Measurements from ENCODE around the gene PTPRG.

Gene PTPRG

GRCh38 chr3:61866961-61867461 is 305.6 kb downstream of the PTPRG start:
- Histone ChIP-seq H4K20me1 (ENCODE audit: insufficient read depth) (no peaks in the 10 kb centered on the region), H3K4me1 (ENCODE audit: low read depth, poor library complexity, severe bottlenecking) (no peaks in the 10 kb centered on the region), H3K4me3 (IDR thresholded peaks at IDR 0.05; ENCODE audit: insufficient read depth, low read depth, low read length) (no peak overlapping the region), H2AFZ (ENCODE audit: low read depth) (no peak overlapping the region), H3K79me2 (ENCODE audit: insufficient read depth, low read depth) (no peaks in the 10 kb centered on the region), H3K27me3 (ENCODE audit: insufficient read depth, low read depth) (no peaks in the 10 kb centered on the region), H3K27ac (no peak overlapping the region), H3K9ac (no peak overlapping the region), H3K36me3 (ENCODE audit: insufficient read depth) (no peaks in the 10 kb centered on the region), H3K4me2 (no peak overlapping the region)
- no peak for TF ChIP-seq CTCF (conservative IDR thresholded peaks at IDR 0.05; ENCODE audit: low read depth, low read length)

- H4K20me1 ChIP-seq (ENCODE audit: insufficient read depth): no peaks in the 10 kb centered on the region
- TF ChIP-seq CTCF (conservative IDR thresholded peaks at IDR 0.05; ENCODE audit: low read depth, low read length): no peak
- no peaks in the 10 kb centered on the region for H3K36me3 ChIP-seq (ENCODE audit: insufficient read depth)
- no peaks in the 10 kb centered on the region for H3K79me2 ChIP-seq (ENCODE audit: insufficient read depth, low read depth)
- H3K9ac ChIP-seq: no peak overlapping the region
- no peak overlapping the region for H3K4me3 ChIP-seq (IDR thresholded peaks at IDR 0.05; ENCODE audit: insufficient read depth, low read depth, low read length)
- no peak overlapping the region for H2AFZ ChIP-seq (ENCODE audit: low read depth)
- H3K27me3 ChIP-seq (ENCODE audit: insufficient read depth, low read depth): no peaks in the 10 kb centered on the region
- no peaks in the 10 kb centered on the region for H3K4me1 ChIP-seq (ENCODE audit: low read depth, poor library complexity, severe bottlenecking)
- no peak overlapping the region for H3K4me2 ChIP-seq
- no peak overlapping the region for H3K27ac ChIP-seq
These were observed 307.1 kb downstream of the PTPRG start for GRCh38 chr3:61868499-61868898.

- H3K27me3 ChIP-seq (ENCODE audit: insufficient read depth, low read depth): no peaks in the 10 kb centered on the region
- no peak for TF ChIP-seq CTCF (conservative IDR thresholded peaks at IDR 0.05; ENCODE audit: low read depth, low read length)
- no peaks in the 10 kb centered on the region for H3K36me3 ChIP-seq (ENCODE audit: insufficient read depth)
- no peak overlapping the region for H2AFZ ChIP-seq (ENCODE audit: low read depth)
- H3K9ac ChIP-seq: no peak overlapping the region
- no peak overlapping the region for H3K4me2 ChIP-seq
- H4K20me1 ChIP-seq (ENCODE audit: insufficient read depth): no peaks in the 10 kb centered on the region
- no peak overlapping the region for H3K4me3 ChIP-seq (IDR thresholded peaks at IDR 0.05; ENCODE audit: insufficient read depth, low read depth, low read length)
- H3K27ac ChIP-seq: no peak overlapping the region
- H3K79me2 ChIP-seq (ENCODE audit: insufficient read depth, low read depth): no peaks in the 10 kb centered on the region
- no peaks in the 10 kb centered on the region for H3K4me1 ChIP-seq (ENCODE audit: low read depth, poor library complexity, severe bottlenecking)
These were observed 308.0 kb downstream of the PTPRG start for GRCh38 chr3:61869371-61869770.

- TF ChIP-seq CTCF (conservative IDR thresholded peaks at IDR 0.05; ENCODE audit: low read depth, low read length): no peak
- Histone ChIP-seq H2AFZ (ENCODE audit: low read depth) (no peak overlapping the region), H4K20me1 (ENCODE audit: insufficient read depth) (no peaks in the 10 kb centered on the region), H3K27ac (no peak overlapping the region), H3K4me1 (ENCODE audit: low read depth, poor library complexity, severe bottlenecking) (peaks cover 9% of the 10 kb centered on the region), H3K36me3 (ENCODE audit: insufficient read depth) (no peaks in the 10 kb centered on the region), H3K9ac (no peak overlapping the region), H3K79me2 (ENCODE audit: insufficient read depth, low read depth) (no peaks in the 10 kb centered on the region), H3K4me3 (IDR thresholded peaks at IDR 0.05; ENCODE audit: insufficient read depth, low read depth, low read length) (no peak overlapping the region), H3K4me2 (no peak overlapping the region), H3K27me3 (ENCODE audit: insufficient read depth, low read depth) (no peaks in the 10 kb centered on the region)
These were observed 310.3 kb downstream of the PTPRG start for GRCh38 chr3:61871644-61872043.
